IMR-90 (cell line): ENCODE results near the gene FUT2. TPM values are rescaled to one million over a fixed set of nuclear protein-coding genes. Genes with fewer than 3 reads are reported as not detected.

Experiments used
- ATAC-seq: fragments of 200-7000 bp; cut with Tn5 transposase; 2 replicates; pipeline ENCODE4 v1.9.1; 2020; ENCODE audit warnings: low read depth, mild to moderate bottlenecking, moderate library complexity
- BruUV-seq: library from RNA; stranded (reverse); fragments of 400-500 nt; replicated peaks from 2 replicates; lab custom pipeline; 2021; lab: Mats Ljungman, UMichigan
- CTCF ChIA-PET: fragments of 300-600 bp; formaldehyde crosslinking; extraction: SDS; loops from one replicate; lab custom pipeline; 2021; ENCODE audit warnings: antibody characterized with exemption; lab: Yijun Ruan, JAX
- POLR2A ChIA-PET: fragments of 300-600 bp; sonication (Branson Sonifier 250); formaldehyde crosslinking; loops from one replicate; lab custom pipeline; 2022; ENCODE audit warnings: antibody characterized with exemption; ENCODE audit not compliant: unreplicated experiment; lab: Charles Lee
- DNase-seq: peaks from one replicate; pipeline ENCODE4 v3.0.0; 2013
- H2AFZ ChIP-seq: replicated peaks from 2 replicates; pipeline ENCODE3; 2013; ENCODE audit warnings: low read length, mild to moderate bottlenecking; ENCODE audit not compliant: poor library complexity
- H2AK5ac ChIP-seq: 2 replicates; pipeline ENCODE4 v1.6.1; 2013; ENCODE audit warnings: low read depth, low read length, inconsistent platforms
- H2AK9ac ChIP-seq: replicated peaks from 2 replicates; pipeline ENCODE3; 2013; ENCODE audit warnings: mild to moderate bottlenecking, low read depth, low read length, moderate library complexity; ENCODE audit not compliant: poor library complexity
- H2BK120ac ChIP-seq: 2 replicates; pipeline ENCODE4 v1.6.1; 2013; ENCODE audit warnings: low read depth, low read length, inconsistent platforms
- H2BK15ac ChIP-seq: 3 replicates; pipeline ENCODE4 v1.6.1; 2013; ENCODE audit warnings: low read depth, low read length, inconsistent platforms
- H2BK20ac ChIP-seq: 2 replicates; pipeline ENCODE4 v1.6.1; 2013; ENCODE audit warnings: low read depth, mild to moderate bottlenecking, inconsistent platforms, low read length, moderate library complexity
- H2BK5ac ChIP-seq: 2 replicates; pipeline ENCODE4 v1.6.1; 2013; ENCODE audit warnings: mild to moderate bottlenecking, low read depth, low read length, inconsistent platforms; ENCODE audit not compliant: poor library complexity, severe bottlenecking
- H3K14ac ChIP-seq: replicated peaks from 2 replicates; pipeline ENCODE4 v1.6.1; 2013; ENCODE audit warnings: low read depth, low read length, inconsistent platforms
- H3K18ac ChIP-seq: 2 replicates; pipeline ENCODE4 v1.6.1; 2013; ENCODE audit warnings: low read depth, low read length, control low read depth
- H3K23ac ChIP-seq: 2 replicates; pipeline ENCODE4 v1.6.1; 2013; ENCODE audit warnings: low read depth, low read length, inconsistent platforms
- H3K27ac ChIP-seq: 2 replicates; pipeline ENCODE4 v1.5.1; 2013; ENCODE audit warnings: mild to moderate bottlenecking, control low read depth, low read length; ENCODE audit not compliant: insufficient read depth
- H3K27me3 ChIP-seq: 2 replicates; pipeline ENCODE4 v1.6.1; 2013; ENCODE audit warnings: low read length; ENCODE audit not compliant: control insufficient read depth, insufficient read depth
- H3K36me3 ChIP-seq: 2 replicates; pipeline ENCODE4 v1.6.1; 2013; ENCODE audit warnings: low read length, mixed read lengths; ENCODE audit not compliant: control insufficient read depth, insufficient read depth
- H3K4ac ChIP-seq: 2 replicates; pipeline ENCODE4 v1.6.1; 2013; ENCODE audit warnings: low read depth, low read length, inconsistent platforms
- H3K4me1 ChIP-seq: 2 replicates; pipeline ENCODE4 v1.6.1; 2013; ENCODE audit warnings: low read length, mixed read lengths; ENCODE audit not compliant: control insufficient read depth, insufficient read depth
- H3K4me2 ChIP-seq: 2 replicates; pipeline ENCODE4 v1.6.1; 2013; ENCODE audit warnings: low read depth, mild to moderate bottlenecking, control low read depth, low read length, moderate library complexity
- H3K4me3 ChIP-seq: 2 replicates; pipeline ENCODE4 v1.5.1; 2013; ENCODE audit warnings: low read depth, mild to moderate bottlenecking, control low read depth, low read length, moderate library complexity; ENCODE audit not compliant: insufficient read depth
- H3K56ac ChIP-seq: 2 replicates; pipeline ENCODE4 v1.6.1; 2013; ENCODE audit warnings: low read length, inconsistent platforms; ENCODE audit not compliant: insufficient read depth; ENCODE audit errors: extremely low read depth
- H3K79me1 ChIP-seq, 2 experiments: 2 replicates each; pipeline ENCODE4 v1.6.1; 2013; ENCODE audit warnings: low read length in 2 of 2, inconsistent platforms in 1 of 2, low read depth in 1 of 2
- H3K9ac ChIP-seq: 2 replicates; pipeline ENCODE4 v1.6.1; 2013; ENCODE audit warnings: low read depth, low read length, control low read depth
- H3K9me1 ChIP-seq: 2 replicates; pipeline ENCODE4 v1.6.1; 2013; ENCODE audit warnings: low read length, inconsistent platforms; ENCODE audit not compliant: insufficient read depth
- H3K9me3 ChIP-seq: 2 replicates; pipeline ENCODE4 v1.6.1; 2013; ENCODE audit warnings: low read length; ENCODE audit not compliant: control insufficient read depth, insufficient read depth
- H4K20me1 ChIP-seq: 2 replicates; pipeline ENCODE4 v1.6.1; 2013; ENCODE audit warnings: low read length, inconsistent platforms; ENCODE audit not compliant: insufficient read depth
- H4K5ac ChIP-seq: 2 replicates; pipeline ENCODE4 v1.6.1; 2013; ENCODE audit warnings: mild to moderate bottlenecking, low read depth, low read length, control low read depth
- H4K8ac ChIP-seq, 2 experiments: 2 replicates each; pipeline ENCODE4 v1.6.1; 2013; ENCODE audit warnings: low read depth in 2 of 2, low read length in 2 of 2, control low read depth in 1 of 2, inconsistent platforms in 1 of 2
- H4K91ac ChIP-seq: 2 replicates; pipeline ENCODE4 v1.6.1; 2013; ENCODE audit warnings: low read depth, low read length, inconsistent platforms; ENCODE audit not compliant: insufficient read depth
- BHLHE40 ChIP-seq: fragments of 150-350 bp; IDR thresholded peaks from 2 replicates; pipeline ENCODE4 v1.6.1; 2016; ENCODE audit warnings: mild to moderate bottlenecking, low read depth, low read length
- CEBPB ChIP-seq: IDR thresholded peaks from 2 replicates; pipeline ENCODE4 v1.6.1; 2012; ENCODE audit warnings: low read depth, low read length, improper control_type of control experiment
- CHD1 ChIP-seq: IDR thresholded peaks from 2 replicates; pipeline ENCODE4 v1.6.1; 2012; ENCODE audit warnings: low read depth, low read length, improper control_type of control experiment
- FOS ChIP-seq: fragments of 150-350 bp; IDR thresholded peaks from 2 replicates; pipeline ENCODE4 v1.6.1; 2016; ENCODE audit warnings: low read depth, low read length
- MAFK ChIP-seq: IDR thresholded peaks from 2 replicates; pipeline ENCODE4 v1.6.1; 2012; ENCODE audit warnings: low read depth, low read length, improper control_type of control experiment
- MAZ ChIP-seq: IDR thresholded peaks from 2 replicates; pipeline ENCODE4 v1.6.1; 2012; ENCODE audit warnings: low read depth, mild to moderate bottlenecking, low read length, improper control_type of control experiment, moderate library complexity, borderline replicate concordance
- MXI1 ChIP-seq: IDR thresholded peaks from 2 replicates; pipeline ENCODE4 v1.6.1; 2012; ENCODE audit warnings: low read depth, mild to moderate bottlenecking, low read length, moderate library complexity, borderline replicate concordance
- NFE2L2 ChIP-seq: fragments of 150-350 bp; IDR thresholded peaks from 2 replicates; pipeline ENCODE4 v1.6.1; 2016; ENCODE audit warnings: low read depth, mild to moderate bottlenecking, low read length
- POLR2A ChIP-seq: IDR thresholded peaks from 2 replicates; pipeline ENCODE4 v1.6.1; 2012; ENCODE audit warnings: mild to moderate bottlenecking, low read depth, low read length
- RAD21 ChIP-seq: IDR thresholded peaks from 2 replicates; pipeline ENCODE4 v1.6.1; 2012; ENCODE audit warnings: low read length, improper control_type of control experiment
- RCOR1 ChIP-seq: IDR thresholded peaks from 2 replicates; pipeline ENCODE4 v1.6.1; 2012; ENCODE audit warnings: mild to moderate bottlenecking, low read length, improper control_type of control experiment; ENCODE audit not compliant: insufficient replicate concordance
- RFX5 ChIP-seq: IDR thresholded peaks from 2 replicates; pipeline ENCODE4 v1.8.0; 2012; ENCODE audit warnings: low read depth, mild to moderate bottlenecking, low read length, moderate library complexity
- WGBS, 2 experiments: methylation state at CpG; one replicate each; pipeline versions ENCODE4 v1.1.5 to v1.1.7; 2013; ENCODE audit warnings: missing lambda C conversion rate in 2 of 2; ENCODE audit not compliant: insufficient read length in 1 of 2; ENCODE audit errors: extremely low coverage in 2 of 2; 5-methylcytosine and 5-hydroxymethylcytosine counted together
- dilution Hi-C: fragments of 300-500 bp; cut with HindIII; formaldehyde crosslinking; loops from one replicate; pipeline ENCODE4 v1.14.3; 2018; ENCODE audit warnings: low sequenced_read_pairs; ENCODE audit not compliant: unreplicated experiment
- in situ Hi-C: fragments of 300-500 bp; cut with MboI; formaldehyde crosslinking; loops from 3 replicates; pipeline ENCODE4 v1.14.3; 2019; ENCODE audit warnings: low sequenced_read_pairs, inconsistent platforms, mixed read lengths
- intact Hi-C: fragments of 100-400 bp; cut with micrococcal nuclease; formaldehyde crosslinking; loops from 2 replicates; pipeline ENCODE4 v1.10.0; 2022
- polyA plus RNA-seq, 3 experiments: library from polyadenylated mRNA; depleted of rRNA; stranded (reverse); fragments of >200 nt; gene quantifications; 2 replicates each; pipeline ENCODE4 v1.2.3, GENCODE V29; 2012; ENCODE audit warnings: low replicate concordance in 1 of 3
- total RNA-seq: library from RNA; depleted of rRNA; stranded (reverse); fragments of >200 nt; gene quantifications from 2 replicates; pipeline ENCODE4 v1.2.3, GENCODE V29; 2012
- TF ChIP-seq, protein P1 (sequence below): conservative IDR thresholded peaks from 2 replicates; pipeline ENCODE4 v1.5.1; 2012; ENCODE audit warnings: mild to moderate bottlenecking, low read depth, low read length, improper control_type of control experiment
- TF ChIP-seq, protein P2 (sequence below): fragments of 150-350 bp; IDR thresholded peaks from 2 replicates; pipeline ENCODE4 v1.6.1; 2017; ENCODE audit warnings: mild to moderate bottlenecking, antibody characterized with exemption, low read length, low read depth
- TF ChIP-seq, protein P3 (sequence below): fragments of 150-350 bp; IDR thresholded peaks from 2 replicates; pipeline ENCODE4 v1.6.1; 2016; ENCODE audit warnings: low read depth, mild to moderate bottlenecking, low read length, moderate library complexity, borderline replicate concordance

The FUT2 gene
- total and polyA plus RNA-seq, 2 of the 4 experiments (the other 2 are of a cell fraction) = not detected

DNA sequence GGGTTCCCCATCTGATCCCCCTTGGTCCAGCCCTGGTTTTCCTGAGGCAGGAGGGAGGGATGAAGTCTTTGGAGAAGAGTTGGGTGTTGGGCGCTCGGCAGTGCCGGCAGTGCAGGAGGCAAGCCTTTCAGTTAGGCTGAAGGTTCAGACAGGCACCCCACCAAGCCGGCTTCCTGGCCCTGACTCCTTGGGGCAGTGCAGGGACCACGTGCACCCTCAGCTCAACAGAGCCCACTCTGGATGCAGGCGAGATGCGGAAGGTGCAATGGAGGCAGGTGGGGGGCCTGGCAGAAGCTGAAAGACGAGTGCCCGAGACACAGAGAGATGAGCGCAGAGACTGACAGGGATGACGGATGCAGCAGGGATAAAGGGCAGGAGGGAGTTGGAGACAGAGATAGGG lies 12.7 kb downstream of the FUT2 start:
- H4K8ac ChIP-seq = no peak overlapping the region
- ChIA-PET POLR2A (no interaction called here), CTCF (no interaction called here)
- dilution Hi-C loops (no loop called here), intact Hi-C loops (no loop called here), in situ Hi-C loops (no loop called here)
- H3K79me1 ChIP-seq = peaks cover 2 to 9% of the 10 kb centered on the region in 2 experiments; a peak in 3 of 4 replicates
- no peak overlapping the region for H3K9ac ChIP-seq
- H2AFZ ChIP-seq = no peak overlapping the region
- peaks cover 4% of the 10 kb centered on the region for H3K36me3 ChIP-seq
- no peak overlapping the region for H3K23ac ChIP-seq
- H4K91ac ChIP-seq = no peak overlapping the region
- H3K18ac ChIP-seq = no peak overlapping the region
- H3K27ac ChIP-seq = no peak overlapping the region
- H4K20me1 ChIP-seq = no peaks in the 10 kb centered on the region
- H2BK15ac ChIP-seq = no peak overlapping the region
- H2AK5ac ChIP-seq = no peak overlapping the region
- no peaks in the 10 kb centered on the region for H3K9me1 ChIP-seq
- no peak for ATAC-seq
- H3K4ac ChIP-seq = no peak overlapping the region
- no peak overlapping the region for H2BK5ac ChIP-seq
- H3K14ac ChIP-seq = no peak overlapping the region
- peaks cover 5% of the 10 kb centered on the region; the same call in 1 of the 2 replicates for H3K4me1 ChIP-seq
- TF ChIP-seq MAFK = no peak
- TF ChIP-seq BHLHE40 = no peak
- TF ChIP-seq MAZ = no peak
- TF ChIP-seq CEBPB = no peak
- no peak for TF ChIP-seq RCOR1
- no peak for TF ChIP-seq NFE2L2
- TF ChIP-seq POLR2A = no peak
- no peak for TF ChIP-seq CHD1
- TF ChIP-seq, protein P1, sequence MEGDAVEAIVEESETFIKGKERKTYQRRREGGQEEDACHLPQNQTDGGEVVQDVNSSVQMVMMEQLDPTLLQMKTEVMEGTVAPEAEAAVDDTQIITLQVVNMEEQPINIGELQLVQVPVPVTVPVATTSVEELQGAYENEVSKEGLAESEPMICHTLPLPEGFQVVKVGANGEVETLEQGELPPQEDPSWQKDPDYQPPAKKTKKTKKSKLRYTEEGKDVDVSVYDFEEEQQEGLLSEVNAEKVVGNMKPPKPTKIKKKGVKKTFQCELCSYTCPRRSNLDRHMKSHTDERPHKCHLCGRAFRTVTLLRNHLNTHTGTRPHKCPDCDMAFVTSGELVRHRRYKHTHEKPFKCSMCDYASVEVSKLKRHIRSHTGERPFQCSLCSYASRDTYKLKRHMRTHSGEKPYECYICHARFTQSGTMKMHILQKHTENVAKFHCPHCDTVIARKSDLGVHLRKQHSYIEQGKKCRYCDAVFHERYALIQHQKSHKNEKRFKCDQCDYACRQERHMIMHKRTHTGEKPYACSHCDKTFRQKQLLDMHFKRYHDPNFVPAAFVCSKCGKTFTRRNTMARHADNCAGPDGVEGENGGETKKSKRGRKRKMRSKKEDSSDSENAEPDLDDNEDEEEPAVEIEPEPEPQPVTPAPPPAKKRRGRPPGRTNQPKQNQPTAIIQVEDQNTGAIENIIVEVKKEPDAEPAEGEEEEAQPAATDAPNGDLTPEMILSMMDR = no peak
- TF ChIP-seq, protein P2, sequence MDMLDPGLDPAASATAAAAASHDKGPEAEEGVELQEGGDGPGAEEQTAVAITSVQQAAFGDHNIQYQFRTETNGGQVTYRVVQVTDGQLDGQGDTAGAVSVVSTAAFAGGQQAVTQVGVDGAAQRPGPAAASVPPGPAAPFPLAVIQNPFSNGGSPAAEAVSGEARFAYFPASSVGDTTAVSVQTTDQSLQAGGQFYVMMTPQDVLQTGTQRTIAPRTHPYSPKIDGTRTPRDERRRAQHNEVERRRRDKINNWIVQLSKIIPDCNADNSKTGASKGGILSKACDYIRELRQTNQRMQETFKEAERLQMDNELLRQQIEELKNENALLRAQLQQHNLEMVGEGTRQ = no peak
- no peak for TF ChIP-seq RFX5
- TF ChIP-seq FOS = no peak
- TF ChIP-seq, protein P3, sequence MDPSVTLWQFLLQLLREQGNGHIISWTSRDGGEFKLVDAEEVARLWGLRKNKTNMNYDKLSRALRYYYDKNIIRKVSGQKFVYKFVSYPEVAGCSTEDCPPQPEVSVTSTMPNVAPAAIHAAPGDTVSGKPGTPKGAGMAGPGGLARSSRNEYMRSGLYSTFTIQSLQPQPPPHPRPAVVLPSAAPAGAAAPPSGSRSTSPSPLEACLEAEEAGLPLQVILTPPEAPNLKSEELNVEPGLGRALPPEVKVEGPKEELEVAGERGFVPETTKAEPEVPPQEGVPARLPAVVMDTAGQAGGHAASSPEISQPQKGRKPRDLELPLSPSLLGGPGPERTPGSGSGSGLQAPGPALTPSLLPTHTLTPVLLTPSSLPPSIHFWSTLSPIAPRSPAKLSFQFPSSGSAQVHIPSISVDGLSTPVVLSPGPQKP = no peak
- TF ChIP-seq RAD21 = no peak
- TF ChIP-seq MXI1 = no peak
- no peak overlapping the region for H3K4me3 ChIP-seq
- no TSS peak for BruUV-seq
- H3K4me2 ChIP-seq = no peak overlapping the region
- H3K27me3 ChIP-seq = no peaks in the 10 kb centered on the region
- no peak overlapping the region for H2BK120ac ChIP-seq
- no peak overlapping the region for H2BK20ac ChIP-seq
- no peak for DNase-seq
- no peaks in the 10 kb centered on the region for H3K9me3 ChIP-seq
- 27% methylated on average over 10 of the region's 11 CpGs; no CpG with 5 or more reads in 1 of the 2 experiments for WGBS, 2 experiments
- H4K5ac ChIP-seq = no peak overlapping the region
- peak overlapping the region; percentile 33 for H2AK9ac ChIP-seq
- no peak overlapping the region for H3K56ac ChIP-seq
